Bone marrow (tissue), 2 donors: ENCODE measurements around the gene PGBD2.
"Not testable (repeated sequence)": the region's sequence is repeated elsewhere in the genome, so short reads cannot be mapped to it uniquely, and the experiment has no call there.

Experiments used
- DNase-seq, 2 donors: peaks; one replicate each; lab custom pipeline; 2025; lab: John Stamatoyannopoulos, UW

The PGBD2 gene, protein sequence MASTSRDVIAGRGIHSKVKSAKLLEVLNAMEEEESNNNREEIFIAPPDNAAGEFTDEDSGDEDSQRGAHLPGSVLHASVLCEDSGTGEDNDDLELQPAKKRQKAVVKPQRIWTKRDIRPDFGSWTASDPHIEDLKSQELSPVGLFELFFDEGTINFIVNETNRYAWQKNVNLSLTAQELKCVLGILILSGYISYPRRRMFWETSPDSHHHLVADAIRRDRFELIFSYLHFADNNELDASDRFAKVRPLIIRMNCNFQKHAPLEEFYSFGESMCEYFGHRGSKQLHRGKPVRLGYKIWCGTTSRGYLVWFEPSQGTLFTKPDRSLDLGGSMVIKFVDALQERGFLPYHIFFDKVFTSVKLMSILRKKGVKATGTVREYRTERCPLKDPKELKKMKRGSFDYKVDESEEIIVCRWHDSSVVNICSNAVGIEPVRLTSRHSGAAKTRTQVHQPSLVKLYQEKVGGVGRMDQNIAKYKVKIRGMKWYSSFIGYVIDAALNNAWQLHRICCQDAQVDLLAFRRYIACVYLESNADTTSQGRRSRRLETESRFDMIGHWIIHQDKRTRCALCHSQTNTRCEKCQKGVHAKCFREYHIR

GRCh38 chr1:248906009-248906752, at the start of gene PGBD2:
Gene PGBD2 (plus strand): TSS chr1:248906235. CDS start chr1:248913863, 7,628 bp downstream.
- peak; percentile 90 to 95 for DNase-seq

- DNase-seq = no peak
Observed at GRCh38 chr1:248857201-248857600, 48.8 kb upstream of the PGBD2 start.

GRCh38 chr1:248857749-248858095, 48.3 kb upstream of the PGBD2 start:
- DNase-seq = no peak

DNA sequence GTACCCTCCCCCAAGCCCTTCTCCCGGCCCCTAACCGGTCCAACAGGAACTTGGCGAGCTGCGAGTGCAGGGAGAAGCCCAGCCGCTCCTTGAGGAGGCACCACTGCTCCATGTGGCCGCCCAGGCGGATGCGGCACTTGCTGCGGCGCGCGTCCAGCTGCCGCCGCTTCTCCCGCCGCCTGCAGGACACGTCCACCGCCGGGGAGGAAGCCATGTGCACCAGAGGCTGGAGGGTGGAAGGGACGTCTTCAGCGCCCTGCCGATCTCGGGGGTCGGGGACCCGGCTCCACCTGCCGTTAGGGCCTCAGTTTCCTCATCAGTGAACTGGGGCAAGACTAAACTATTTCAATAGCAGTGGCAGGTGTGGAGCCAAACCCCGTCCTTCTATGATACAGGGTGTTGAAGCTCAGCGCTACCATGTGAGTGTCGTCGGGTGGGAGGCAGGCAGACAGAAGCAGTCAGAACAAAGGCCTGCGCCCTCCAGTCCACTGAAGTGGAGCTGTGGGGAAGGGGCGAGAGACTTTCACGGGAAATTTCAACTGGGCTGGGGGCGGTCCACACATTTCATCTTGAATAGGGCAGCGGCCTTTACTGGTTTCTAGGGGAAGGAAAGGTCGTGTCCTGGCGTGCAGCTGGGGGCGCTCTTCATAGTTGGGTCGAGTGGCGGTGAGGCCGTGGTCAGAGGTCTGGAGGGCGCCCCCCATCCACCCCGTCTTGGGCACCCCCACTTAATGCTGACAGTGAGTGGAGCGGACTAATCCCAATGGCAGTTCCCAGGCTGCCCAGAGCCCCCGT, 47.7 kb upstream of the PGBD2 start:
- peak; percentile 46 to 83 for DNase-seq

- peak; percentile 86 to 94 for DNase-seq
Observed at GRCh38 chr1:248858891-248859889, 46.8 kb upstream of the PGBD2 start, which contains the start of gene ZNF692. Gene ZNF692 (minus strand): TSS chr1:248859085. CDS start chr1:248858309, 776 bp downstream.

- DNase-seq = no peak
Observed at GRCh38 chr1:248860007-248860406, 46.0 kb upstream of the PGBD2 start.

DNA sequence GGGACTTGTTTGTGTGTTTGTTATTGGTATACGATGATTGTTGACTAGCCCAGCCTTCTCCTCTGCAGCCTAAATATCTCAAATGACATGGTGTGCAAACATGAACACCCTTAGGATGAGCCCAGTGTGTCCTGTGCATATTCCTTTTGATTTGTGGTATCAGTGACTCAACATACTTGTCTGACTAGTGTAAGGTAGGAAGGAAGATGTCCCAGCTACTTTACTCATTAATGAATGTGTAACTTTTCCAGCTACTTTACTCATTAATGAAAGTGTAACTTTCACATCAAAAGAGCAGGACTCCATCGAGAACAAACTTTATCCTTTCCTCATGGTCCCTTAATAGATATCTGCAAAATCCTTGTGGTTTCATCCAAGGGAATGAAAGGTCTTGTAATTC, 44.4 kb upstream of the PGBD2 start:
- DNase-seq = no peak

GRCh38 chr1:248862695-248862997, 43.4 kb upstream of the PGBD2 start:
- DNase-seq = peak in 1 of 2 donors; percentile 23

DNA sequence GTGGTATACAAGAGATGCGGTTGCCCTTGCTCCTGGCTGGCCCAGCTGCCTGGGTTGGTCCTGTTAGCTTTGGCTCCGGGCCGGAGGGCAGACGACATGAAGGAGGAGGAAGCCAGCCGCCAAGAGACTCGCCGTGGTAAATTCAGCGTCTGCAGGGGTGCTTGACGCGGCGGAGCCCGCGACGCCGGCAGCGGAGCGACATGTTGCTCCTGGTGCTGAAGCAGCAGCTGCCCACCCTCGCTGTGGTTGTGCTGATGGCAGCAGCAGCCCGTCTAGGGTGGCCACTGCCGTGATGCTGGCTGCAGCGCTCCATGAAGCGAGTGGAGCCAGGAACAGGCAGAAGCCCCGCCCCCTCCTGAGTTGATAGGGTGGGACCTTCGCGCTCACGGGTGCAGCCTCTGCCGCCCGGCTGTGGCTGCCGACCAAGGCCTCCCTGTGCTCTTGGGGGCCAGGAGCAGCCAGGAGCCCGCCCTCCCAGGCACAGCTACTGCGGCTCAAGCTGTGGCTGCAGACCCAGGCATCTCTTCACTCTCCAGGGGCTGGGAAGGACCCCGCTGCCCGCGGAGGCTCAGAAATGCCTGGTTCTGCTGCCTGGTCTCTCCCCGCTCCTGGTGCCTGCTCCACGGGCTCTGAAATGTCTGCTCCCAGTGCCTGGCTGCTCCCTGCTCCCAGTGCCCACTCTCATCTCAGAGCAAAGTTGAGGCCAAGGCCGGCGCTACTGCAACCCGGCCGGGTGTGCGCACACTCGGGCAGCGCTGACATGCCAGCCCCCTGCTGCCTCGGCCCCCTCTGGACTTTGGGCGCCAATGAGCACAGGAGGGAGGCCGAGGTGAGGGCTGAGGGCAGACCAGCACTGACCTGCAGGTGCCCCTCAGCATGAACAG, 42.8 kb upstream of the PGBD2 start:
- peak; percentile 44 to 71 for DNase-seq

DNA sequence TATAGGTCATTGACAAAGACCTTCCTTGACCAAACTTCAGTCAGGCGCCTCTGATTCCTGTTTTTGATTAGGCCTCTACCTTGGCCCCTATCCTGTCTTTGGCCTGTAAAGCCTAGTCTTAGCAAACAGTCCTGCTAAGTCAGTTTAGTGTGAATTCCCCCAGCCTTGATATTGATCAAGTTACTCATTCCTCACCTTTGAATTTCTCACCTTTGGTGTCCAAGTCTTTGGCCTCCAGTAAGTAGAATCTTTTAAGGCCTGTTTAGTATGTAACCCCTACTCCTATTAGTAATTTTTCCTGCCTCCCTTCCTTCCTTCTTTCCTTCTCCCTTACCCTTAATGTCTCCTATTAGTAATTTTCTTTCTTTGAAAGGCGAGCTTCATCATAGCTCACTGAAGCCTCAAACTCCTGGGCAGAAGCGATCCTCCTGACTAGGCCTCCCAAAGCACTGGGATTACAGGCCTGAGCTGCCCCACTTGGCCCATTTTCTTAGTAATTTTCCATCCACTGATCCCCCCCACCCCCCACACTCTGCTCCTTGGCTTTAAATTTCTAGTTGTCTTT, 34.1 kb upstream of the PGBD2 start:
- DNase-seq = no peak

DNA sequence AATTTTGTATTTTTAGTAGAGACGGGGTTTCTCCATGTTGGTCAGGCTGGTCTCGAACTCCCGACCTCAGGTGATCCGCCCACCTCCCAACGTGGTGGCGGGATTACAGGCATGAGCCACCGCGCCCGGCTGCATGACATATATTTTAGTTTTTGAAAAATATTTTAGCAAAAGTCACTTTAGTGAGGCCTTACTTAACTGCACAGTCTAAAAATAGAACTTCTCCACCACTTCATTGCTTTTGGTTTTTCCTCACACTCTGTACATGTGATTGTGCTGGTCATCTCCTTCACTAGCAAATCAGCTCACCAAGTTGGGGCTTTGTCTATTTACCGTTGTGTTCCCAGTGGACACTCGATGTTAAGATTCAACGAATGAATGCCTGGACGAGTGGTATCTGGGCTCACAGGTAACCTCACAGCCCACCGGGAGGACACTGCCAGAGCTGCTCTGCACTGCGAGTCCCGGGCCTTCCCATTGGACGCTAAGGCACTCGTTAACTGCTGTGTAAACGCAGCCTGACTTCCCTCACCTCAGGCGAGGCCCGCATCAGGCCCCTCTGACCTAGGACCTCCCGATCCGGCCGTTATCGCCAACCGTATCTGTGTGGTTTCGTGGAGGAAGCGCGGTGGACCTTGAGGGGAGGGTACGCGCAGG, 33.2 kb upstream of the PGBD2 start:
- DNase-seq = peak; percentile 23 to 69

DNA sequence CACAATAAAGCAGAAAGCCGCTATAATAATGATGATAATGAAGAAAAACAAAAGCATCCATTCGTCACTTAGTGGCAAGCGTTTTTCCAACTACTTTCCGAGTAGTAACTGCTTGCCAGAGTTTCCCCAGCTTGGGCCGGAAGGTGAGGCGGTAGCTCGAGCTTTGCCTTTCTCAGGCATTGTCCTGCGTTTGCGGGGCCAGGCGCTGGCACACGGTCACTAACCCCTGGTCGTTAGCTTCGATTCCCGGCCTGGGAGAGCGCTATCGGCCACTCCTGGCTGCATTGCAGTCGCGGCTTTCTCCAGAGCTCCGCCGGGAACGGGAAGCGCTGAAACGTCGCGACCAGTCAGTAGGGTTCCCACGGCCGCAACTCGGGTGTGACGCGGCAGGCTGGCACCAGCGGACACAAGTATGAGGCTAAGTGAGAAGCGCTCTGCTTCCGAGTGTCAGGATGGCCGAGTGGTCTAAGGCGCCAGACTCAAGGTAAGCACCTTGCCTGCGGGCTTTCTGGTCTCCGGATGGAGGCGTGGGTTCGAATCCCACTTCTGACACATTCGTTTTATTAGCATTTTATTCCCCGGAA, 32.5 kb upstream of the PGBD2 start:
- DNase-seq = peak; percentile 94 to 98

DNA sequence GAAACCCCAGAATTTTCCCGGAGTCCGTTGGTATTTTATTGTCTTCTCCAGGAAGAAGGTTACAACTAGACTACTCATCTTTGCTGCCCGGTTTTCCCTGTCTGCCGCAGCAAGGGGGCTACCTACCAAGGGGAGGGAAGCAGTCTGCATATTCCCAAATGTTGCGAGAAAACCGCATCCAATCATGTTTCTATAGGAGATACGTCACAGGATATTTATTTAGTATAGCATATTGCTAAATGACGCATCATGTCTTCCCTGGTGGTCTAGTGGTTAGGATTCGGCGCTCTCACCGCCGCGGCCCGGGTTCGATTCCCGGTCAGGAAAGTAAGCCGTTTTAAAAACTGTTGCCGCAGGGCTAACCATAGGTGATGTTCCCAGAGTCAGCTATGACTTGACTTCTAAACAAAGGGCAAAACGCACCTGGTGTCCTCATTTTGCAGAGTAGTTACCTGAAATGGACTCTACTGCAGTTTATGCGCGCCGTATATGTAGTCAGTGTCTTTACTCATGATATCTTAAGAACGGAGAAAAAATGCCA, 32.0 kb upstream of the PGBD2 start:
- DNase-seq = peak; percentile 94 to 95

GRCh38 chr1:248881261-248881660, 24.8 kb upstream of the PGBD2 start:
- DNase-seq = no peak

DNA sequence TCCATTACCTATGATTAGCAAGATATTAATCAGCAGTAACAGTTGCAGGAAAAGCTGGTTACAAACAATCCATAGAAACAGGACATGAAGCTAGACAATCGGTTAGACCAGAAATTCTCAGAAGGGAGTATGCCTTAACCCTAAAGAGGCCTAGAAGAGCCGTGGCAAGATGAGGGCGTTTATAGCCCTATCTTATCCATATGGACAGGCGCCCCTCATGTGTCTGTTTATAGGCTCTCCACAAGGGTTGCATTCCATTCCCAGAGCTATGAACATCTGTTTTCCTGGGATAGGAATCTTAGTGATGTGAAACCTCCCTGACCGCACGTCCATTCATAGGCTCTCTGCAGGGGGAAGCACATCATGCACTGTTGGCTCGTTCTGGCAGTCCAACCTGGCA, 23.6 kb upstream of the PGBD2 start:
- not testable (repeated sequence) for DNase-seq

DNA sequence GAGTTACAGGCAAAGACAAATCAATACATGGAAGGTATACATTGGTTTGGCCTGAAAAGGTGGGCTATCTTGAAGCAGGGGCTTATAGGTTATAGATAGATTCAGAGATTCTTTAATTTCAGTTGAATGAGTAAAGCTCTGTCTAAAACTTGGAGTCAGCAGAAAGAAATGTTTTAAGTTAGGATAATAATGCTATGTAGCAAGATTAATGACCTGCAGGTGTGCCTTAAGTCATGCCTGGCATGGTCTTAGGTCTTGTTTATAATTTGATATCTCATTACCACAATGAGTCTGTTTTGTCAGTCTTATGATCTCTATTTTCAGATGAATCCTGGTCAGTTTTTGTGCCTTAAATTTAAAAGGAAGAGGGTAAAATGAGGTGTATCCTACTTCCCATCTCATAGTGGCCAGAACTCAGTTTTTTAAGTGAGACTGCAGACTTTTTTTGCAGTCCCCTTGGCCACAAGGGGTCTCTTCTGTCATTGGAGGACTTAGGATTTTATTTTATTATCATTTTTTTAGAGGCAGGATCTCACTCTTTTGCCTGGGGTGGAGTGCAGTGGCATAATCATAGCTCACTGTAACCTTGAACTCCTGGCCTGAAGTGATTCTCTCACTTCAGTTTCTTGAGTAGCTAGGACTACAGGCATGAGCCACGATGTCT, 21.3 kb upstream of the PGBD2 start:
- no peak for DNase-seq

DNA sequence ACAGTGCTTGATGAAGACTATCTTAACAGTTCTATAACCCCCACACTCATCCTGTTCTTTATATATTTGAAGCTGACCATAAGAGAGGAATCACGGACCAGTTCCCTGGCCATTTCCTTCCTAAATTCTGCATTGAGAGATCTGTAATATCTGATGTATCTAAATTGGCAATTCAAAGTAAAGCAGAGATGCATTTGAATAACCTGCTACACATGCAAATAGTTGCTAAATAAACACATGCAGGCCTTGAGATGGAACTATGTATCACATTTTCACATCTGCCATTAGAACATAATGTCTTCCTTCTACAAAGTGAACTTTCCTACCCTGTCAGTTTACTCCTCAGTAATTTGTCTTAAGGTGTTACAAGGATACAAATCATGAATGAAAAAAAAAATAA, 20.4 kb upstream of the PGBD2 start:
- no peak for DNase-seq
